GM12892 (cell line): ENCODE measurements around the gene AK5.
"Not testable (repeated sequence)": the region's sequence is repeated elsewhere in the genome, so short reads cannot be mapped to it uniquely, and the experiment has no call there.

Experiments used
- DNase-seq: peaks from one replicate; pipeline ENCODE4 v3.0.0; 2011; ENCODE audit not compliant: insufficient read length
- FAIRE-seq: peaks from 2 replicates; lab custom pipeline; 2011; peaks lifted over from hg19 to GRCh38; lab: Jason Lieb, UNC
- POLR2A ChIP-seq: IDR thresholded peaks from 2 replicates; pipeline ENCODE4 v1.6.1; 2011; ENCODE audit warnings: low read depth, low read length, control low read depth
- POLR2AphosphoS5 ChIP-seq: IDR thresholded peaks from 2 replicates; pipeline ENCODE4 v1.6.1; 2011; ENCODE audit warnings: low read depth, low read length, control low read depth
- TAF1 ChIP-seq: IDR thresholded peaks from 2 replicates; pipeline ENCODE4 v1.6.1; 2011; ENCODE audit warnings: low read depth, mild to moderate bottlenecking, control low read depth, low read length, borderline replicate concordance

AK5 gene

DNA sequence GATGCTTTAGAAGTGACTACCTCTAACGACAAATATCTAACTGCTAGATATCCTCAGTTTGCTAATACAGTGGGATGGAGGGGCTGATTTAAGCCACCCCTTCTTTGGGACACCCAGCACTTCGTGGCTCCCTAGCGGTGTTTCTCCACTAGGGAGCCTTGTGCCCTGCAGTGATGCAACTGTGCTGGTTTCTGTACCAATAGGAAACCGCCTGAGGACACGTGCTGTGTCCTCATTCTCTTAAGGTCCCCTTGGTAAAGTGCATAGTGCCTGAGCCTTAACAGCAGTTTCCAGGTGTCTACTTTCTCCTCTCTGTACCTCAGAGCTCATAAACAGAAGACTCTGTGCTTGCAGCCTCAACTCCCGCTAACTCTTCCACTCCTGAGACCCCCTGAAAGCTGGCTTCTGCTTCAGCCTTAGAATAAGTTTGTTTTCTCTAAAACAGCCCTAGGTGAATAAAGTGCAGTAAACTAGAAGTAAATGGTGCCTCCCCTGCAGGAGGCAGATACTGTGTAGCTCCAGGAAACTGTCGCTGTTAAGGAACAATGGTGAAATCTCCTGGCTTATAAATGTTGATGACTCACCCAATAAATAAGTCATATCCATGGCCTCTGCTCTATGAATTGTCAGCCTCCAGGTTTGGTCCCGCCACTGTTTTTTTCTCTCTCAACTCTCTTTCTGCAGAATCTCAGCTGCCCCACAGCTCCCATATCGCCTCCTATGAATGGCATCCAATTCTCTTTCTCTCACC is 130.4 kb downstream of the AK5 start:
- FAIRE-seq, result no peak
- TF ChIP-seq TAF1, result no peak
- no peak for TF ChIP-seq POLR2A
- no peak for TF ChIP-seq POLR2AphosphoS5
- no peak for DNase-seq

DNA sequence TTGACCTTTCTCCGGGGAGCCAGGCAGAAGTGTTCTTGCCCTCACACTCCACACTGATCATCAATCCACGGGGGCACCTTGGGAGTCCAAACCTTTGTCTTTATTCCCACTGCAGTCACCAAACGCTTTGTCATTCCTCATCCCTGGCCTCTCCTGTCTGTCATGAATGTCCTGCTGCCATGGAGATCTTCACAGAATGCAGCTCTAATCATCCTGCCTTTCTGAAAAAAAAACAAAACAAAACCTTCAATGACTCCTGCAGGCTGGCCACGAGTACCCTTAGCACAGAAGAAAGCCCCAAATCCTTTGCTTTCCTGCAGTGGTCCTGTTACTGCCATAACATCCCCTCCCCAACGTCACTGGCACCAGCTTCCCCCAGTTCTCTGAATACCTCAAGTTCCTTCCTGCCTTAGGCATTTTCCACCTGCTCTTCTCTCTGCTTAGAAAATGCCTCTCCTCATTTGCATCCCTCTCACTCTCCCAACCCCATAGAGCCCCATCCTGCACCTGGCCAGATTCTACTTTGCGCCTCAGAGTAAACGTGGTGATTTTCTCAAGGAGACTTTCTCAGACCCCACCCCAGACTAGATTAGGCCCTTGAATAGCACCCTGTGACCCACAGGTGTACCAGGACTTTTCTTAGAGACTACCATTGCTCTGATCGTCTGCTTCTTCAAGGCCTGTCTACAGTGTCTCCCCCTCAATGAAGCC is 131.2 kb downstream of the AK5 start:
- FAIRE-seq (no peak), DNase-seq (no peak)
- TF ChIP-seq TAF1 (no peak), POLR2AphosphoS5 (no peak), POLR2A (no peak)

DNA sequence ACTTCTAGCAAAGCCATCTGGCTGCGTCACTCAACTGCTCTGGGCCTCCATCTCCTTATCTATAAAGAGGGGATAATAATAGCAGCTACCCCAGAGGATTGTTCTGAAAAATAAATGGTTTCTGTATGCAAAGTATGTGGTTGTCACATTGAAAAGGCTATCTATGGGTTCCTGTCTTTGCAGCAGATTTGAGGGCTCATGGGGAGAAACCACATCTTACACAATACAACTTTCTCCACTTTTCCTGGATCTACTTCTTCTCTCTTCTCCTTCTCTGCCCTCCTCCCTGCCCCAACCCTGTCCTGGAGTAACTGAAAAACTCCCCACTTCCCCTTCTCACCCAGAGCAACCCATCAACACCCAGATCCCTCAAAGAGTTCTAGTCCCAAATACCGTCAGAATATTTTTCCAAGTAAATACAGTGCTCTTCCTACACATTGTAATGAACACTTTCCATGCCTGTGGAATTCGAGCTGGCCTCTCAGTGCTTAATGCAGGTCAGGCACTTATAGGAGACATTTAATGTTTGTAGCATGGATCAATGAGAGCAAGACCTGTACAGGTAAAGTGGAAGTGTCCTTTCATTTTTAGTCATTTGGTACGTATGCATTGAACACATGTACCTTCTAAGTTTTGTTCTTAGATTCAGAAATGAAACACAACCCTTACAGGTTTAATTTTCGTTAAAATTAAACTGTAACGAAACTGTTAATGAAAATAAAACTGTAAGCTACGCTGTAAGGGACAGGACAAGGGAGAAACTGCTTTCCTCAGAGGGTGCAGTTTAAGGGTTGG is 131.9 kb downstream of the AK5 start:
- DNase-seq (no peak), FAIRE-seq (peak; percentile 77)
- TF ChIP-seq POLR2AphosphoS5, result no peak

DNA sequence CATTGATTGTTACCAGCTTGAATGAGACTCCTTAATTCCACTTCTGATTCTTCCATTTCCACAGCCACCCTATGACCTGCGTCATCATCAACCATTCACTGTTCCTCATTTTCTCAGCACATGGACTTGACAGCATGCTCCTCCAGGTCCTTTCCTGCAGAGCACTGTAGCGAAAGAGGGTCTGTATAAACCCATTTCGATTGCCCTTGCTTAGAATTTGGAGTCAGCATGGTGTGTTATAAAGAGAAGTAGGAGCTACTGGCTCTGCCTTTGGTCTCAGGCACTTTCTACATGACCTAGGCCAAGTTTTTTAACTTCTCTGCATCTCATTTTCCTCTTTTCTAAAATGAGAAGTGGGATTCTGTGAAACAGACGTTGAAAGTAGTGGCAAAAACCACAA is 133.8 kb downstream of the AK5 start:
- no peak for TF ChIP-seq POLR2A
- TF ChIP-seq TAF1, result no peak
- no peak for TF ChIP-seq POLR2AphosphoS5
- DNase-seq (no peak), FAIRE-seq (peak; percentile 24)

DNA sequence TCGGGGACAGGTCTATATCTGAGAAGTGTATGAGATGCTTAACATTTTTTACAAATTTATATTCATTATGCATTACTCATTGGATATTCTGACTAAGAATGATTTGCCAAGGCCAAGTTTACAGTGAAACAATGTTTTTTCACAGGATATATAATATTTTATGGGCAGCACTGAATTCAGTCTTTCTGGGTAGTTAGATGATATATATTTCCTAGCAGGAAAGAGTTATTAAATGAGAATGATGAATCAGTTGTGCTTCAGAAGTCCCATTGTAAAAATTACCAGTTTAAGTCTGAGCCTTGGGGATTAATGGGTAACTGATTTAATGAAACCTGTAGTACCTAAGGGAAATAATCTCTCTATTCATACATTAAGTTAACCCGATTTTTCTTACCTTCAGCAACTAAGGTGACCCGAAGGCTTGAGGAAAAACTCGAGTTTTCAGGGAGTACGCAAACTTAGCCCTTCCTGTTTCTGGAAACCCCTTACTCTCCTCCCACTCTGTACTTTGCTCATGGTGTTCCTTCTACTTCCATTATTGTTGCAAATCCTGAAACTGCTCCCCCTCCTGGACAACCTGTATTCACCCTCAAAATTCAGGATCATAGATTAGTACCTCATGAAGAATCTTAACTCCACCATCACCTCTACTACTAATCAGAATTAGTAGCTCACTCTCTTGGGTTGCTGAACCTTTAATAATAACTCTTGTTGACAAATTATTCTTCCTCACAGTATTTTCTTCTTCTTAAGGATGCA is 135.1 kb downstream of the AK5 start:
- FAIRE-seq (no peak), DNase-seq (no peak)
- TF ChIP-seq TAF1 (no peak), POLR2A (no peak), POLR2AphosphoS5 (no peak)

DNA sequence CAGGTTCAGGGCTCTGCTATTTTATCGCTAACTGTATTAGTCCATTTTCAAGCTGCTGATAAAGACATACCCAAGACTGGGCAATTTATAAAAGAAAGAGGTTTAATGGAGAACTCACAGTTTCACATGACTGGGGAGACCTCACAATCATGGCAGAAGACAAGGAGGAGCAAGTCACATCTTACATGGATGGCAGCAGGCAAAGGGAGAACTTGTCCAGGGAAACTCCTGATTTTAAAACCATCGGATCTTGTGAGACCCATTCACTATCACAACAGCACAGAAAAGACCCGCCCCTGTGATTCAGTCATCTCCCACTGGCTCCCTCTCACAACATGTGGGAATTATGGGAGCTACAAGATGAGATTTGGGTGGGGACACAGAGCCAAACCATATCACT is 136.2 kb downstream of the AK5 start:
- not testable (repeated sequence) for FAIRE-seq, DNase-seq

DNA sequence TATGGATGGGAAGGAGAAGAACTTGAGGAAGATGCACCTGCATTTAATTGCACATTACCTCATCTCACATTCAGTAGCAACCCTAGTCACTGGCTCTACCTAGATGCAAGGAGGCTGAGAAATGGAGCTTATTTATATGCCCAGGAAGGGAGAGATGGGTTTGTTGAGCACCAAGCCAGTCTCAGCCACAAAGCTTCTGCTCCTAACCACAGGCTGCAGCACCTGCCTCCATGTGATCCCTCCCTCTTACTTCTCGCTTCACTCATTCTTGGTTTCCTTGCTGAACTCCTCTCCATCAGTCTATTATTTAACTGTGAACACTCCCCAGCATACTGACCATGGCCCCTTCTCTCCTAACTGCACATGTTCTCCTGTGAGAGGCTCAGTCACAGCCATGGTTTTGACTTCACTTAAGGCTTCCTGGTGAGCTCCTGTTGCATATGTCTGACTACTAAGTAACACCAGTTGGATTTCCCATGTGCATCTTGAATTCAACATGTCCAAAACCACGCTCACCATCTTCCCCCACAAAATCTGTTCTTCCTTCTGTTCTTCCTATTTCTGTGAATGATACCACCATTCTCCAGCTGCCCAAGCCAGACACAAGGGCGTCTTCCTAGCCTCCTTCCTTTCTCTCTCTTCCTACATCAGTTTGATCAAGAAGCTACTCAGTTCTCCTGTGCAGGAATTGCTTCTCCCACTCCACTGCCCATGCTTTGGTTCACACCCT is 139.8 kb downstream of the AK5 start:
- FAIRE-seq, result no peak
- TF ChIP-seq POLR2A, result no peak
- TF ChIP-seq POLR2AphosphoS5, result no peak
- no peak for TF ChIP-seq TAF1
- no peak for DNase-seq

- no peak for FAIRE-seq
- TF ChIP-seq POLR2A, result no peak
- no peak for DNase-seq
Measured at GRCh38 chr1:77424236-77424635, 142.4 kb downstream of the AK5 start.

DNA sequence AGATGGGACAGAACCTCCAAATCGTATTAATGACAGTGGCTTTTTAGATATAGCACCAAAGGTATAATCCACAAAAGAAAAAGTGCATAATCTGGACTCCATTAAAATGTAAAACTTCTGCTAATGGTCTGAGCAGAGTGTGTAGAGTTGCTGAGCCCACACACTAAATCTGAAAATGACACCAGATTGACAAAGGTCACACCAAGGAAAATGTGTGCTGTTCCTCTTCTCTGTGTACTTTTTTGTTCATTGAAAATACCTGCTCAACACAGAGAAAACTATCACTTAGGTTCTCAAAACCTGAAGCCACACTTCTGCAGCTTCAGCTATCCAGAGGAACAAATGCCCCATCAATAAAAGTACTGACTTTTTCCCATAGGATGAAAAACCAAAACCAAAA is 146.2 kb downstream of the AK5 start:
- FAIRE-seq, result no peak
- TF ChIP-seq POLR2AphosphoS5, result no peak
- TF ChIP-seq TAF1, result no peak
- TF ChIP-seq POLR2A, result no peak
- no peak for DNase-seq

DNA sequence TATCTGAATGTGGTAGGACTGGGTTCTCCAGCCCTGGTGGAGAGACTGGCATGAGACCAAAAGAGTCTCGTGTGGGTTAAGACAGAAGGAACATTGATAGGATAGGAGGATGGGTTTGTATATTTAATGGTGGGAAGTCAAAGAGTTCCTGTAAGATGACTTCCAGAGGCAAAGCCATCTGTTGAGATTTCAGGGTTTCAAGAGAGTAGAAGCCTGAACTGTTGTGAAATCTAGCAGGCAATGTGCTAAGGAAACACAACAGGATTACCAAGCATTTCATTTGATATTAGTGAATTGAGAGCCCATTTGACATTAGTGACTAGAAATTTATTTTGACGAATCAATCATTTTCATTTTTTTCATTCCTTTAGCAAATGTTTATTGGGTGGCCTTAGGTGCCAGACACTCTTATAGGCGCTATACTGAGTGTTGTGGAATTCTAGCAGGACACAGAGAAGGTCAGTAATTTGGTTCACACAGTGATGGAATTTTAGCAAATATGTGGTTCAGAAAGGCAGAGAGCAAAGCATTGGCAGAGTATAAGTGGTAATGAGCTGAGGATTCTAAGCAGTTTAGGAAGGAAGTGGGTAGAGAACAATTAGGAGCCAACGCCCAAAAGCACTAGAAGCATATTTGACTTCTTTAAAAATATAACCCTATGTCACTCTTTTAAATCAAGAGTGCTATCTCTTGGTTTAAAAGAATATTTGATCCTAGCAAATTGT is 149.3 kb downstream of the AK5 start:
- FAIRE-seq (no peak), DNase-seq (no peak)
- TF ChIP-seq TAF1, result no peak
- TF ChIP-seq POLR2AphosphoS5, result no peak
- no peak for TF ChIP-seq POLR2A

GRCh38 chr1:77433934-77434333 is 152.1 kb downstream of the AK5 start:
- no peak for FAIRE-seq
- no peak for TF ChIP-seq POLR2A
- TF ChIP-seq POLR2AphosphoS5, result no peak
- TF ChIP-seq TAF1, result no peak
- no peak for DNase-seq
